H9 (cell line): ENCODE measurements around the gene CELA2B. TPM values are rescaled to one million over a fixed set of nuclear protein-coding genes. Genes with fewer than 3 reads are reported as not detected.
"Not testable (repeated sequence)": the region's sequence is repeated elsewhere in the genome, so short reads cannot be mapped to it uniquely, and the experiment has no call there.

Source experiments
- DNase-seq: peaks from one replicate; pipeline ENCODE4 v3.0.0-alpha.2; 2017
- H2AFZ ChIP-seq: one replicate; pipeline ENCODE4 v1.6.1; 2013; ENCODE audit warnings: mild to moderate bottlenecking, low read length, control low read depth, moderate library complexity
- H2AK5ac ChIP-seq: 2 replicates; pipeline ENCODE4 v1.6.1; 2013; ENCODE audit warnings: low read length, control low read depth, mixed read lengths; ENCODE audit not compliant: insufficient read length
- H2BK120ac ChIP-seq: one replicate; pipeline ENCODE4 v1.6.1; 2013; ENCODE audit warnings: low read depth, mild to moderate bottlenecking, low read length, control low read depth, inconsistent platforms; ENCODE audit not compliant: poor library complexity, severe bottlenecking
- H2BK12ac ChIP-seq: 2 replicates; pipeline ENCODE4 v1.6.1; 2013; ENCODE audit warnings: low read length, control low read depth, mixed read lengths, low read depth; ENCODE audit not compliant: insufficient read length
- H2BK15ac ChIP-seq: 2 replicates; pipeline ENCODE4 v1.6.1; 2013; ENCODE audit warnings: low read depth, low read length, control low read depth
- H2BK20ac ChIP-seq: one replicate; pipeline ENCODE4 v1.6.1; 2013; ENCODE audit warnings: low read depth, mild to moderate bottlenecking, low read length, control low read depth, inconsistent platforms; ENCODE audit not compliant: poor library complexity, severe bottlenecking
- H2BK5ac ChIP-seq: 2 replicates; pipeline ENCODE4 v1.6.1; 2013; ENCODE audit warnings: low read length, control low read depth, mixed read lengths; ENCODE audit not compliant: insufficient read length
- H3K14ac ChIP-seq: 2 replicates; pipeline ENCODE4 v1.6.1; 2013; ENCODE audit warnings: low read length, control low read depth; ENCODE audit not compliant: insufficient read depth
- H3K18ac ChIP-seq: 2 replicates; pipeline ENCODE4 v1.6.1; 2013; ENCODE audit warnings: low read depth, mild to moderate bottlenecking, mixed read lengths, low read length, control low read depth; ENCODE audit not compliant: insufficient read length
- H3K23ac ChIP-seq: 2 replicates; pipeline ENCODE4 v1.6.1; 2013; ENCODE audit warnings: low read length, control low read depth, mixed read lengths, low read depth; ENCODE audit not compliant: insufficient read length
- H3K23me2 ChIP-seq: 2 replicates; pipeline ENCODE4 v1.6.1; 2013; ENCODE audit warnings: low read depth, mild to moderate bottlenecking, mixed read lengths, low read length, control low read depth; ENCODE audit not compliant: insufficient read length, poor library complexity, severe bottlenecking
- H3K27ac ChIP-seq: 2 replicates; pipeline ENCODE4 v1.5.1; 2013; ENCODE audit warnings: low read length, control low read depth, mixed read lengths, low read depth; ENCODE audit not compliant: insufficient read length
- H3K27me3 ChIP-seq: 2 replicates; pipeline ENCODE4 v1.6.1; 2013; ENCODE audit warnings: low read length, control low read depth, inconsistent platforms; ENCODE audit not compliant: insufficient read depth
- H3K4ac ChIP-seq: 2 replicates; pipeline ENCODE4 v1.6.1; 2013; ENCODE audit warnings: low read depth, mild to moderate bottlenecking, control low read depth, inconsistent platforms, low read length, moderate library complexity
- H3K4me1 ChIP-seq: 2 replicates; pipeline ENCODE4 v1.6.1; 2013; ENCODE audit warnings: low read length, control low read depth, inconsistent platforms; ENCODE audit not compliant: insufficient read depth
- H3K4me2 ChIP-seq: 2 replicates; pipeline ENCODE4 v1.6.1; 2013; ENCODE audit warnings: low read length, control low read depth, mixed read lengths; ENCODE audit not compliant: insufficient read length, insufficient read depth
- H3K56ac ChIP-seq: 2 replicates; pipeline ENCODE4 v1.6.1; 2013; ENCODE audit warnings: low read depth, mild to moderate bottlenecking, mixed read lengths, low read length, control low read depth; ENCODE audit not compliant: insufficient read length
- H3K79me1 ChIP-seq: 2 replicates; pipeline ENCODE4 v1.6.1; 2013; ENCODE audit warnings: low read depth, mild to moderate bottlenecking, moderate library complexity, low read length, control low read depth, inconsistent platforms; ENCODE audit not compliant: insufficient read depth, poor library complexity, severe bottlenecking
- H3K79me2 ChIP-seq: 2 replicates; pipeline ENCODE4 v1.6.1; 2013; ENCODE audit warnings: low read length, control low read depth, inconsistent platforms; ENCODE audit not compliant: insufficient read depth
- H3K9ac ChIP-seq: 2 replicates; pipeline ENCODE4 v1.6.1; 2013; ENCODE audit warnings: low read length, control low read depth, mixed read lengths; ENCODE audit not compliant: insufficient read length; ENCODE audit errors: extremely low read depth
- H3K9me3 ChIP-seq: one replicate; pipeline ENCODE4 v1.6.1; 2013; ENCODE audit warnings: low read depth, low read length, inconsistent platforms; ENCODE audit not compliant: control insufficient read depth
- H3T11ph ChIP-seq: one replicate; pipeline ENCODE4 v1.6.1; 2013; ENCODE audit warnings: mild to moderate bottlenecking, low read length, control low read depth, inconsistent platforms
- H4K20me1 ChIP-seq: one replicate; pipeline ENCODE4 v1.6.1; 2013; ENCODE audit not compliant: control insufficient read depth, insufficient read length, insufficient read depth
- H4K5ac ChIP-seq: 2 replicates; pipeline ENCODE4 v1.6.1; 2013; ENCODE audit warnings: low read depth, mild to moderate bottlenecking, mixed read lengths, low read length, control low read depth; ENCODE audit not compliant: insufficient read length
- H4K8ac ChIP-seq: replicated peaks from 2 replicates; pipeline ENCODE4 v1.6.1; 2013; ENCODE audit warnings: low read length, control low read depth, mixed read lengths, low read depth; ENCODE audit not compliant: insufficient read length
- H4K91ac ChIP-seq: 2 replicates; pipeline ENCODE4 v1.6.1; 2013; ENCODE audit warnings: low read depth, mild to moderate bottlenecking, moderate library complexity, mixed read lengths, low read length, control low read depth; ENCODE audit not compliant: insufficient read length
- H3K27ac Mint-ChIP-seq, 3 experiments: 2 replicates in 2 of 3; 3 replicates in 1 of 3; pipeline ENCODE4 v1.8.0; 2020 to 2021; ENCODE audit warnings: mixed read lengths in 3 of 3, mild to moderate bottlenecking in 1 of 3, moderate library complexity in 1 of 3
- H3K27me3 Mint-ChIP-seq: 2 replicates; pipeline ENCODE4 v1.8.0; 2021; ENCODE audit warnings: low read depth, mild to moderate bottlenecking, moderate library complexity, mixed read lengths
- H3K36me3 Mint-ChIP-seq, 3 experiments: 2 replicates in 2 of 3; 3 replicates in 1 of 3; pipeline ENCODE4 v1.8.0; 2020 to 2021; ENCODE audit warnings: low read depth in 3 of 3, mixed read lengths in 3 of 3; ENCODE audit not compliant: insufficient read depth in 1 of 3
- H3K4me1 Mint-ChIP-seq, 2 experiments: 2 replicates each; pipeline ENCODE4 v1.8.0; 2020; ENCODE audit warnings: mixed read lengths in 2 of 2
- H3K4me3 Mint-ChIP-seq, 2 experiments: 2 replicates in 1 of 2; 3 replicates in 1 of 2; pipeline ENCODE4 v1.8.0; 2020 to 2021; ENCODE audit warnings: mild to moderate bottlenecking in 2 of 2, mixed read lengths in 2 of 2, moderate library complexity in 1 of 2
- H3K9me3 Mint-ChIP-seq, 2 experiments: 2 replicates in 1 of 2; 3 replicates in 1 of 2; pipeline ENCODE4 v1.8.0; 2020; ENCODE audit warnings: mild to moderate bottlenecking in 2 of 2, mixed read lengths in 2 of 2, moderate library complexity in 1 of 2
- WGBS: extraction: QIAGEN DNeasy Blood & Tissue Kit; methylation state at CpG from one replicate; pipeline ENCODE4 v1.1.7; 2013; ENCODE audit warnings: missing lambda C conversion rate, low lambda C conversion rate, mixed read lengths; ENCODE audit not compliant: insufficient read length; ENCODE audit errors: extremely low coverage; 5-methylcytosine and 5-hydroxymethylcytosine counted together
- total RNA-seq: library from RNA; stranded (reverse); gene quantifications from 2 replicates; pipeline ENCODE4 v1.2.1, GENCODE V29; 2021
- TF ChIP-seq, protein P1 (sequence below): fragments of 200-600 bp; sonication (generic); conservative IDR thresholded peaks from 3 replicates; pipeline ENCODE4 v1.8.0; 2021; ENCODE audit warnings: antibody characterized with exemption, mild to moderate bottlenecking

CELA2B gene
- total RNA-seq, 1 experiment from 2014 or later, result not detected

DNA sequence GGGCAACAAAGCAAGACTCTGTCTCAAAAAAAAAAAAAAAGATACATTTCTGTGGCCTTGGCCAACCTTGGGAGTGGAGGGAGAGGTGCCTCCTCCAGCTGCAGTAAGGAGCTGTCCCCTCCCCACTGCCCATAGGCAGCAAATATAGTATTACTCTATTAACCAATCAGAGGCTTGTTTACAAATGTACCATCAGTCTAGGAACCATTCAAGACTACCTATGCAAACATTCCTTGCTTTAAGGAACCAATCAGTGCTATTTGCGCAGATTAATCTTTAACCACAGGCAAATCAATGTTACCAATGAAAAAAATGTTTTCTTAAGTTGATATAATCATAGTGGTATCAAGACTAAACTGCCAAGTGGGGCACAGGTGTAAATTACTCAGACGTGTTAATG is 18.3 kb upstream of the CELA2B start:
- no peak overlapping the region for H3K27ac Mint-ChIP-seq
- Histone ChIP-seq H3K27me3 (no peaks in the 10 kb centered on the region), H3K23me2 (no peaks in the 10 kb centered on the region), H3K79me1 (no peaks in the 10 kb centered on the region), H3K18ac (no peak overlapping the region), H4K5ac (no peak overlapping the region), H3K27ac (no peak overlapping the region), H2AFZ (no peak overlapping the region), H3K4ac (no peak overlapping the region), H4K91ac (no peak overlapping the region), H3K4me2 (no peak overlapping the region), H2BK12ac (no peak overlapping the region), H3K56ac (no peak overlapping the region), H3K23ac (no peak overlapping the region), H2BK20ac (no peak overlapping the region), H4K20me1 (no peaks in the 10 kb centered on the region), H2BK15ac (no peak overlapping the region), H4K8ac (no peak overlapping the region), H3K4me1 (no peaks in the 10 kb centered on the region), H3K9ac (no peak overlapping the region), H3T11ph (no peak overlapping the region), H3K9me3 (no peaks in the 10 kb centered on the region), H2BK120ac (no peak overlapping the region), H3K79me2 (no peaks in the 10 kb centered on the region), H2BK5ac (no peak overlapping the region), H2AK5ac (no peak overlapping the region), H3K14ac (no peak overlapping the region)
- DNase-seq, result no peak
- H3K27me3 Mint-ChIP-seq, result no peaks in the 10 kb centered on the region
- no peak overlapping the region for H3K4me3 Mint-ChIP-seq
- no peaks in the 10 kb centered on the region for H3K36me3 Mint-ChIP-seq
- no CpG with 5 or more reads among the region's 2 CpGs for WGBS
- H3K4me1 Mint-ChIP-seq, result peaks cover 11 to 20% of the 10 kb centered on the region in 2 experiments
- TF ChIP-seq, protein P1, sequence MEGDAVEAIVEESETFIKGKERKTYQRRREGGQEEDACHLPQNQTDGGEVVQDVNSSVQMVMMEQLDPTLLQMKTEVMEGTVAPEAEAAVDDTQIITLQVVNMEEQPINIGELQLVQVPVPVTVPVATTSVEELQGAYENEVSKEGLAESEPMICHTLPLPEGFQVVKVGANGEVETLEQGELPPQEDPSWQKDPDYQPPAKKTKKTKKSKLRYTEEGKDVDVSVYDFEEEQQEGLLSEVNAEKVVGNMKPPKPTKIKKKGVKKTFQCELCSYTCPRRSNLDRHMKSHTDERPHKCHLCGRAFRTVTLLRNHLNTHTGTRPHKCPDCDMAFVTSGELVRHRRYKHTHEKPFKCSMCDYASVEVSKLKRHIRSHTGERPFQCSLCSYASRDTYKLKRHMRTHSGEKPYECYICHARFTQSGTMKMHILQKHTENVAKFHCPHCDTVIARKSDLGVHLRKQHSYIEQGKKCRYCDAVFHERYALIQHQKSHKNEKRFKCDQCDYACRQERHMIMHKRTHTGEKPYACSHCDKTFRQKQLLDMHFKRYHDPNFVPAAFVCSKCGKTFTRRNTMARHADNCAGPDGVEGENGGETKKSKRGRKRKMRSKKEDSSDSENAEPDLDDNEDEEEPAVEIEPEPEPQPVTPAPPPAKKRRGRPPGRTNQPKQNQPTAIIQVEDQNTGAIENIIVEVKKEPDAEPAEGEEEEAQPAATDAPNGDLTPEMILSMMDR, result no peak
- no peaks in the 10 kb centered on the region for H3K9me3 Mint-ChIP-seq

DNA sequence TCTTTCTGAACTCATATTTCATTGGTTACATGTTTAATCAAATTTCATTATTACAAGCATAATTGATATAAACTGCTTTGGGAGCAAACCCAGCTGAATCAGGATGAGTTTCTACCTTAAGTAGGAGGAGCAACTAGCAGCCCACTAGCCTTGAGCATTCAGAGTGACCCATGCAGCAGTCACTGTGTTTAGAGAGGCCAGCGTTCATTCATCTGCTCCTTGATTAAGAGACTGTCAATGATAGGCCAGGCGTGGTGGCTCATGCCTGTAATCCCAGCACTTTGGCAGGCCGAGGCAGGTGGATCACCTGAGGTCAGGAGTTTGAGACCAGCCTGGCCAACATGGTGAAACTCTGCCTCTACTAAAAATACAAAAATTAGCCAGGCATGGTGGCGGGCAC is 17.5 kb upstream of the CELA2B start:
- not testable (repeated sequence) for H4K91ac ChIP-seq, H3K4me2 ChIP-seq, H3K27me3 Mint-ChIP-seq, H4K20me1 ChIP-seq, H3K36me3 Mint-ChIP-seq, H2BK5ac ChIP-seq, H2BK12ac ChIP-seq, H3K27ac Mint-ChIP-seq, H3K4me3 Mint-ChIP-seq, H3K27ac ChIP-seq, H4K8ac ChIP-seq, H3K23me2 ChIP-seq, H3K14ac ChIP-seq, H2BK15ac ChIP-seq, H3K4me1 ChIP-seq, H2AK5ac ChIP-seq, H3K18ac ChIP-seq, H3K9ac ChIP-seq, H4K5ac ChIP-seq, H3K79me2 ChIP-seq, H3K9me3 ChIP-seq, H2BK120ac ChIP-seq, H3K23ac ChIP-seq, H3K79me1 ChIP-seq, DNase-seq, H2BK20ac ChIP-seq, H2AFZ ChIP-seq, H3K56ac ChIP-seq, H3K4ac ChIP-seq, H3K27me3 ChIP-seq, H3K9me3 Mint-ChIP-seq, H3T11ph ChIP-seq
- WGBS, result no CpG with 5 or more reads among the region's 4 CpGs
- peaks cover 13 to 24% of the 10 kb centered on the region in 2 experiments for H3K4me1 Mint-ChIP-seq
